ENCODE results near the gene ICE1. TPM values are rescaled to one million over a fixed set of nuclear protein-coding genes. Genes with fewer than 3 reads are reported as not detected.

The ICE1 gene
- total and polyA plus RNA-seq, 2 of the 4 experiments (the other 2 are of a cell fraction), result 9.0 to 18.5 TPM

GRCh38 chr5:5508391-5508790, 85.9 kb downstream of the ICE1 start:
- no peaks in the 10 kb centered on the region for H3K36me3 ChIP-seq (ENCODE audit: control insufficient read depth, insufficient read depth, low read length)
- WGBS, 2 experiments (ENCODE audit: extremely low coverage in 2 of 2, insufficient read length in 1 of 2), result no CpG with 5 or more reads among the region's 2 CpGs
- no peak overlapping the region for H3K18ac ChIP-seq (ENCODE audit: low read depth, low read length)
- H3K9ac ChIP-seq (ENCODE audit: low read depth, low read length), result no peak overlapping the region
- dilution Hi-C loops (cut with HindIII; ENCODE audit: low sequenced_read_pairs, unreplicated experiment), result no loop called here
- H2BK120ac ChIP-seq (ENCODE audit: low read depth, low read length), result no peak overlapping the region
- H2BK15ac ChIP-seq (ENCODE audit: low read depth, low read length), result no peak overlapping the region
- H3K9me3 ChIP-seq (ENCODE audit: control insufficient read depth, insufficient read depth, low read length), result no peaks in the 10 kb centered on the region
- H2BK5ac ChIP-seq (ENCODE audit: low read depth, low read length, poor library complexity, severe bottlenecking), result no peak overlapping the region
- ATAC-seq (ENCODE audit: low read depth) (no peak), DNase-seq (no peak)
- H3K27me3 ChIP-seq (ENCODE audit: control insufficient read depth, insufficient read depth, low read length), result no peaks in the 10 kb centered on the region
- no peak overlapping the region for H3K4me2 ChIP-seq (ENCODE audit: low read depth, low read length)
- intact Hi-C loops (cut with micrococcal nuclease), result no loop called here
- ChIA-PET CTCF (no interaction called here), POLR2A (ENCODE audit: unreplicated experiment) (no interaction called here)
- no peak overlapping the region for H3K4ac ChIP-seq (ENCODE audit: low read depth, low read length)
- no peak overlapping the region for H3K23ac ChIP-seq (ENCODE audit: low read depth, low read length)
- no peak overlapping the region for H2AK9ac ChIP-seq (replicated peaks; ENCODE audit: low read depth, low read length, poor library complexity)
- no peak overlapping the region for H2AK5ac ChIP-seq (ENCODE audit: low read depth, low read length)
- no peaks in the 10 kb centered on the region for H3K4me1 ChIP-seq (ENCODE audit: control insufficient read depth, insufficient read depth, low read length)
- H3K56ac ChIP-seq (ENCODE audit: extremely low read depth, insufficient read depth, low read length), result no peak overlapping the region
- no peak overlapping the region for H4K91ac ChIP-seq (ENCODE audit: insufficient read depth, low read depth, low read length)
- H2BK20ac ChIP-seq (ENCODE audit: low read depth, low read length), result no peak overlapping the region
- H4K8ac ChIP-seq (ENCODE audit: low read depth in 2 of 2, low read length in 2 of 2), result no peak overlapping the region
- no peaks in the 10 kb centered on the region for H3K9me1 ChIP-seq (ENCODE audit: insufficient read depth, low read length)
- no peak overlapping the region for H3K27ac ChIP-seq (ENCODE audit: insufficient read depth, low read length)
- no peak overlapping the region for H3K14ac ChIP-seq (replicated peaks; ENCODE audit: low read depth, low read length)
- no TSS peak for BruUV-seq (replicated peaks)
- no peak overlapping the region for H3K4me3 ChIP-seq (ENCODE audit: insufficient read depth, low read depth, low read length)
- no peak overlapping the region for H4K5ac ChIP-seq (ENCODE audit: low read depth, low read length)
- no peak overlapping the region for H2AFZ ChIP-seq (replicated peaks; ENCODE audit: low read length, poor library complexity)
- H4K20me1 ChIP-seq (ENCODE audit: insufficient read depth, low read length), result no peaks in the 10 kb centered on the region
- no peaks in the 10 kb centered on the region for H3K79me1 ChIP-seq (ENCODE audit: low read depth in 1 of 2, low read length in 2 of 2)
- in situ Hi-C loops (cut with MboI; ENCODE audit: low sequenced_read_pairs), result no loop called here
- TF ChIP-seq MAFK (IDR thresholded peaks at IDR 0.05; ENCODE audit: low read depth, low read length), result no peak
- TF ChIP-seq MXI1 (IDR thresholded peaks at IDR 0.05; ENCODE audit: borderline replicate concordance, low read depth, low read length), result no peak
- TF ChIP-seq BHLHE40 (IDR thresholded peaks at IDR 0.05; ENCODE audit: low read depth, low read length), result no peak
- TF ChIP-seq RAD21 (IDR thresholded peaks at IDR 0.05; ENCODE audit: low read length), result no peak
- no peak for TF ChIP-seq ELK1 (IDR thresholded peaks at IDR 0.05; ENCODE audit: borderline replicate concordance, low read depth, low read length)
- no peak for TF ChIP-seq CTCF (conservative IDR thresholded peaks at IDR 0.05; ENCODE audit: low read depth, low read length)
- TF ChIP-seq CHD1 (IDR thresholded peaks at IDR 0.05; ENCODE audit: low read depth, low read length), result no peak
- no peak for TF ChIP-seq NFE2L2 (IDR thresholded peaks at IDR 0.05; ENCODE audit: low read depth, low read length)
- no peak for TF ChIP-seq USF2 (IDR thresholded peaks at IDR 0.05; ENCODE audit: low read depth, low read length)
- no peak for TF ChIP-seq POLR2A (IDR thresholded peaks at IDR 0.05; ENCODE audit: low read depth, low read length)
- no peak for TF ChIP-seq SMC3 (IDR thresholded peaks at IDR 0.05; ENCODE audit: low read depth, low read length)
- TF ChIP-seq CEBPB (IDR thresholded peaks at IDR 0.05; ENCODE audit: low read depth, low read length), result no peak
- TF ChIP-seq RCOR1 (IDR thresholded peaks at IDR 0.05; ENCODE audit: insufficient replicate concordance, low read length), result no peak
- no peak for TF ChIP-seq MAZ (IDR thresholded peaks at IDR 0.05; ENCODE audit: borderline replicate concordance, low read depth, low read length)
- TF ChIP-seq RFX5 (IDR thresholded peaks at IDR 0.05; ENCODE audit: low read depth, low read length), result no peak
- TF ChIP-seq FOS (IDR thresholded peaks at IDR 0.05; ENCODE audit: low read depth, low read length), result no peak
